T-helper 1 cell (primary cell): ENCODE measurements around the gene CADM1.
"Not testable (repeated sequence)": the region's sequence is repeated elsewhere in the genome, so short reads cannot be mapped to it uniquely, and the experiment has no call there.

Experiments used
- DNase-seq, 5 donors: peaks; one replicate each; pipeline ENCODE4 v3.0.0-alpha.2; 2012 to 2020

CADM1 gene

GRCh38 chr11:115476463-115477286 is 27.5 kb downstream of the CADM1 start:
- DNase-seq, result no peak

GRCh38 chr11:115475564-115475963 is 28.7 kb downstream of the CADM1 start:
- no peak for DNase-seq

GRCh38 chr11:115474306-115474705 is 29.9 kb downstream of the CADM1 start:
- DNase-seq, result not testable (repeated sequence)

GRCh38 chr11:115473167-115473566 is 31.0 kb downstream of the CADM1 start:
- DNase-seq, result no peak

GRCh38 chr11:115471367-115471766 is 32.8 kb downstream of the CADM1 start:
- no peak for DNase-seq

DNA sequence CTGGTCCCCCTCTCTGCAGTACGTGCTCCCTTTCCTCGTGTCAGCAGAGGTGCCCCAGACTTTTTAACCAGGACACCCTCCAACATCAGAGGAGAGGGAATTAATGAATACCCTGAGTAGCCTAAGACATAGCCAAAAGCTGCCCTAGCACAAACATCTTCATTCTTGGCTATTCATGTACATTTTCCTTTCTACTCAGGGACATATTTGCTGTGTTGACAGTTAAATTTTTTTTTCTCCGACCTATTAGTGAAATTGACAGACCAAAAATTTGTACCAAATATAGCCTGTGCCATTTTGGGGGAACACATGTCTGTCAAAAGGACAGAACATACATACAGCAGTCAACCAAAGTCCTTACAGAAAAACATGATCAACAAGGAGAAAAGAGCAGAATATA is 33.3 kb downstream of the CADM1 start:
- no peak for DNase-seq

GRCh38 chr11:115469361-115469760 is 34.9 kb downstream of the CADM1 start:
- no peak for DNase-seq

DNA sequence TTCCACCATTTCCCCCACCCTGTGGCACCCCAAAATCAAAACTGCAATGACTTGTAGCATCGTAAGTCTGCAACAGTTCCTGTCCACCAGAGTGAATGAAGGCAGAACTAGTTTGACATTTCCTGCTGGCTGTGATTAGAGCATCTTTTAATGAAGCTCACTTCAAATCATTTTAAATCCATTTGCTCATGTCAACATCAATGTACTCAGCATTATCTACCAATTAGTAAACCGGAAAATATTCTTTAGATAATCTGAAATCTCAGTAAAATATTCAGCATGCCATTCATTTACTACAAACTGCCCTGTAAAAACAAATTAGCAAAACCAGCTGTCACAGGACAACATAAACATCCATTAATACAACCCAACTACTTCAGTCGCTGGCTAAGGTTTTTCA is 38.1 kb downstream of the CADM1 start:
- no peak for DNase-seq

DNA sequence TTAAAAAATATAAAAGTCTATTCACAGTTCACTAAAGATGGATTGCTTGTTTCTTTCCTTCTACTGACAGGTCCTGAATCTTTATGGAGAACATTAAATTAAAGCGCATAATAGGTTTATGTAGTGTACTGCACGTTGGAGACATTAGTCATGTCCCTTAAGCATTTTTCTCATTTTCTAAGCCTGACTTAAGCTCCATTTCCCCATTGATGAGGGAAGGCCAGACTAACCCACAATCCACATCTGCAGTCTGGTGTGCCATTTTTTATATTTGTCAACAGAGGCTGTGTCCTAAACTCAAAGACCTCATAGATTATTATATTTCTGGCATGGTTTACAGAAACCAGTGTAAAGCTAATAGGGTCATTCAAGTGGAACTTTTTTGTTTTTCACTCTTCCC is 39.9 kb downstream of the CADM1 start:
- no peak for DNase-seq

DNA sequence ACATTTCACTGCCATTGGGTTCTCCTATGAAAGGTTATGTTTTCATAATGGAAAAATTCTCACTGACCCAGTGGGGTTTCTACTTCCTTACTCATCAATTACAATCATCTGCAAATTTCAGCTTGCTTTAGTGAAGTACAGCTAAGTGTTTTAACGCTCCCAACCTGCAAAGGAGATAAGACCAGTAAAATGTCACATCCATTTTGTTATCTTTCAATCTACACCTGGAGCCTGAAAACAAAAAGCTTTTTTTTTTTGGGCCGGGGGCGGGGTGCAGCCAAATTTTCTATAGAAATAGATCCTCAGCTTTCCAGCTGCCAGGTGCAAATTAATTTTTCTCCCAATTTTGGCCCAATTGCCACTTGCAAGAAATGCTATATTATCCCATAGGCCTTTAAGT is 40.6 kb downstream of the CADM1 start:
- no peak for DNase-seq

DNA sequence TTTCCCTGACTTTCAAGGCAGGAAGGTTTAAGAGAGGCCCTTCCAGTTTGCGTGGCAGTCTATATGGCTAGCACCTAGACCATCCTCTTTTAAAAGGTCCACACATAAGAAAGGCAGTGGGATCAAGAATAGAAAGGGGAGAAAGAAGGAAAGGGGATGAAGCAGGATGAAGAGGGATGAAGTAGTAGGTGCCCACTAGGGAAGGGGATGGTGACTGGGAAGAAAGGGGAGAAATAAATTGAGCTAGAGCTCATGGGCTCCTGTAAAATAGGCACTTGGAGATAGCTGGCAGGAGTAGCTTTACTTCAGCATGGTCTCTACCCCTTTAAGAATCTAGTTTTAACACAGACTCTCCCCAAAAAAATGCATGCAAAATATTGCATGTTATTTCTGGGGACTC is 41.5 kb downstream of the CADM1 start:
- no peak for DNase-seq

DNA sequence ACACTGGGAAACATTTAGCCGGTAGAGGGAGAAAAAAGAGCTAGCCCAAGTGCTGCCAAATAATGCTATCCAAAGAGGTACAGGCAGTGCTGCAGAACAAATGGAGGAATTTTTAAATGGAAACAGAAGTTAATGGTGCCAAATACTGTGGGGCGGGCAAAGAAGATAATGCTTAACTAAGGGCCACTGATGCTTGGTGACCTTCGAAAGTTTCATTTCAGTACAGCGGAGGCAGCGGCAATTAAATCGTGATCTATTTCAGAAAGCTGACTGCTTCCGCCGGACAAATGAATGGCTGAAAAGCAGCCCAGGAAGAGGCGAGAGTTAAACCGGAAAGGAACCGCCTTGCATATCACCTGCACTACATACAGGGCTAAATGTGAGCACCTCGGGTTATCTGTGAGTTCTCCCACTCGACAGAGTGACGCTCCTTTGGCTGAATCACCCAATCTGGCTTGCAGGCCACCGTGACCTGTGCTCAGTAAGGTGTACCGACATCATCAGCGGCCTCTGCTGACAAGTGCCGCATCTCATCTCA is 42.1 kb downstream of the CADM1 start:
- no peak for DNase-seq

- no peak for DNase-seq
Measured at GRCh38 chr11:115460512-115460911, 43.7 kb downstream of the CADM1 start.

- DNase-seq, result no peak
Measured at GRCh38 chr11:115459563-115459962, 44.7 kb downstream of the CADM1 start.

DNA sequence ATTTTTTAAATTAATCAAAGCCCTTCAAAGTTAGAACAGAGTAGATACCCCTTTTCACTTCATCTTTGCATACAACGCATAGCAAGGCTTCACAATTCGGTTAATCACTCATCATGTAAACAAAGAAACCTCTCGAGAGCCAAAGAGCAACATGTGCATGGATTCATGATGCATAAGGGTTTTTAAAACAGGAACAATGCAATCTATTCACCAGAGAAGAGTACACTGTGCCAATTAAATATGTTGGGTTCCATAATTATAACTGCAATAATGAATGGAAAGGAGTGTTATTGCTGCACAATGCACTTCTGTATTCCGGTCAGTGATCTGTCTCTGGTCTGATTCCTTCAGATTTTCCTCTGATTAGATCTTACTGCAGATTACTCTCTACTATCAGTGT is 45.3 kb downstream of the CADM1 start:
- no peak for DNase-seq

- DNase-seq, result no peak
Measured at GRCh38 chr11:115456019-115456418, 48.2 kb downstream of the CADM1 start.

DNA sequence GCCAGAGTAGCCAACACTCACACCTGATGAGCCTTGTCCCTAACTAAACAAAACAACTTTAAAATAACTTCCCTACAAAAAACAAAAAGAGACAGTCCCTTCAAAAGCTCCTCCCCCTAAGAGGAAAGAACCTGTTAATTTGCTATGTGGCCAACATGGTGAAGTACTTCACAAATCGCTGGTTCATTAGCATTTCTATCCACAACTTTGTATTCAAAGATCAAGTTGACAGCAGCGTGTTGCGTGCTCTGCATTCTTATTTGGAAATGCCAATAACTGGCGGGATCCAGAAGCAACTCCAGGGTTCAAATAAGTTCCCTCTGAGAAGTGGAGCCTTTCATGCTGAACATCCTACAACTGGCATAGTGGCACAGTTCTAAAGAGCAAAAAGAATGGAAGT is 48.6 kb downstream of the CADM1 start:
- DNase-seq, result no peak

DNA sequence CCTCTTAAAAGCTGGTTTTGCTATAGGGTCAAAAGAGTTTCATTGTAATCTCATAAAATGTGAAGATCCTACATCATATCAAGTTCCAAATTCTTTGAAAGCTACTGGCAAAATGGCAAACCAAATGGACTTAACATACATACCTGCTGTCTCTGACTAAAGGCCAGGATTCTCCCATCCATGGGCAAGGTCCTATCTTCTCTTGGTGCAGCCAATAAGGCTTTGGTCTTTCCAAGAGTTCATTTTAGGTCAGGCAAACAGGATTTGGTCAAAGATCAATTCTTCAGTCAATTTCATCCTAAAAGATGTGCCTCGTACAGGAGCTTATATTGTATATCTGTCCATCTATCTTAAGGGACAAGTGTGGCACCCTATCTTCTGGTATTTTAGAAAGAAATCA is 49.7 kb downstream of the CADM1 start:
- no peak for DNase-seq

DNA sequence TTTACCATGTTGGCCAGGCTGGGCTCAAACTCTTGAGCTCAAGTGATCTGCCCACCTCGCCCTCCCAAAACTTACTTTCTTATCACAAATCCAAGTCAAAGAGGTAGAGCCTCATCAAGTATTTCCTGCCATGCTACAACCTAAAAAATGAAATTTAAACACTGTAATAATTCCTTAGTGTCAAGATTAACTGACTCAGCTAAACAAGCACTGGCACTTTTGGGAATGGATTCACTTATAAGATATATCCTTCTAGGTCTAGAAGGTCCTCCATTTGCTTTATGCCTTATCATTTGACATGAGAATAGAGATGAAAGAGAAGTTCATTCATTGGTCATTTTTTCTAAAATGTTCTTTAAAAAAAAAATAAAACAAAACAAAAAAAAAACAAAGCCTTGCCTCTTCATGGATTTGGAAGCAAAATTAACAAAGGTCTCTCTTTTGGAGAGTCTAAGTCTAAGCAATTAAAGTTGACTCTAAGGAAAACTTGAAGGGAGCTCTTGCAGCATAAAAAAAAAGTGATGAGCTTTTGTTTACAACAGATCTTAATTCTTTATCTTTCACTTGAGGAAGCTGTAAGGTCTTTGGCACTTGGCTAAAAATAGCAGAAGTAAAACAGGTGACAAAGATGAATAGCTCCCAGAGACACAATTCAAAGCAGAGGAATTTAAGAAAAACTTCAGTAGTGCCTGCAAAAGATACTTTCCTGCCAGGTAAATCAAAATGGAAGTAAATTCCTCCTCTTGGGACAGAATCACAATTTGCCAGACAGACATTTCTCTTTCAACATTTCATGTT is 50.3 kb downstream of the CADM1 start:
- DNase-seq, result no peak

DNA sequence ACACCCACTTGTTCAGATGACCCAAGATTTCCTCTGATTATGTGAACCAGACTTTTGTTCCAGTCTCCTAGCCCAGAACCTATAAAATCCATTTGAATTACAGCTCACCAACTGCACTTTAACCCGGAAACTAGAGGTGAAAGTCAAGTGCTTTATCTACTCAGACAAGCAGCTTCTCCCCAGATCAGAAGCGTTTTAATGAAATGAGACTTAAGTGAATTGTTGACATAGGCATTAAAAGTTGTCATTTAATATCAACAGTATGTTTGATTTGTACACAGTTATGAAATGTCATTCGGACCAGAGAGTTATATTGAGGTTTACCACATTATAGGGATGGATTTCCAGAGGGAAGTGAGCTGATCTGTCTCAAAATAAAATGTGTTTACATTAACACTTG is 52.0 kb downstream of the CADM1 start:
- DNase-seq, result no peak

DNA sequence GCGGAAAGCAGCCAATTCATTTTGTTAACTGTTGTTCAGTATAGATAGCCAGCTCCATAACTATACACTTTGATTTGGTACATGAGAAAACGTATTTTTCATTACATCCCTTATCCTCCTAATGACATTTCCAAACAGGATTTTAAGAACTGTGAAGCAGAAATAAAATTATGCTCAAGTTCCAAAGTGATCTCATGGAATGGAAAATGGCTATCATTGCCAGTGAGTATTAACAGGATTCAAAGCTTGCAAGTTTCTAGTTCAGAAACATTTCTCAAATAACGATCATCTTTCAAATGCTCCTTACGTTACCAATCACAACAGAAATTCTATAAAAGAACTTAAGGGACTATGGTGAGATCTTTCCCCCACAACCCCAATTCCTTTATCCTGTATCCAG is 53.7 kb downstream of the CADM1 start:
- DNase-seq, result no peak

DNA sequence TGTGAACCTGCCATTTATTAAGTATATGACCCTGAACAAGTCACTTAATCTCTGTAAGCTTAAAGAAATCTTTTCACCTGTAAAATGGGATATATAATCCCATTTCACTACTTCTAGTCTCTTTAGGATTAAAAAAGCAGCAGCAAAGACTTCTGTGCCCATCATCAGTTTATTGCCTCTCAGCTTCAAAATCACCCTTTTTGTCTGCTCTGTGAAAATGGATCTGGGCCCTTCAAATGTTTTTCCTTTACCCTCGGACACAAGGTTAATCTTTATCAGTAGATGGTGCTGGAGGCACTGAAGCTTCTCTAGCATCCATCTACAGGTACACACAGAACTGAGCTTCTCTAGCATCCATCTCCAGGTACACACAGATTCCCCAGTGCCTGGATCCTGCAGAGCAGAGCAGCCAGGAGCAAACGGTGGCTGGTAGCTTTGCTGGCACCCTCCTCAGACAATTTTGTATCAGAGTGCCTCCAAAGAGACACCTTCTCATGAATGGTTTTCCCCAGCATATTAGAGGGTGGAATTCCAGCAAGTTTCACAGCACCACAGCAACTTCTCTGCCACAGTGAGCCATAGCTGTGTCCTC is 56.8 kb downstream of the CADM1 start:
- DNase-seq, result no peak

GRCh38 chr11:115446214-115446613 is 58.0 kb downstream of the CADM1 start:
- DNase-seq, result no peak

GRCh38 chr11:115444542-115444941 is 59.7 kb downstream of the CADM1 start:
- no peak for DNase-seq
